WERI-Rb-1 (cell line): ENCODE data around the gene TXNRD2.

ENCODE experiments used
- DNase-seq: peaks from one replicate; pipeline ENCODE4 v3.0.0-alpha.2; 2020
- H3K27ac ChIP-seq: fragments of 250-450 bp; sonication (Bioruptor Pico); 2 replicates; pipeline ENCODE4 v1.5.1; 2020; ENCODE audit warnings: mild to moderate bottlenecking, moderate library complexity
- H3K27me3 ChIP-seq: fragments of 250-450 bp; sonication (Bioruptor Pico); 2 replicates; pipeline ENCODE4 v1.5.1; 2021; ENCODE audit warnings: mild to moderate bottlenecking, low read depth, moderate library complexity; ENCODE audit not compliant: insufficient read depth, severe bottlenecking
- H3K36me3 ChIP-seq: fragments of 250-450 bp; sonication (Bioruptor Pico); 2 replicates; pipeline ENCODE4 v1.5.1; 2020; ENCODE audit warnings: mild to moderate bottlenecking, moderate library complexity
- H3K4me3 ChIP-seq: 2 replicates; pipeline ENCODE4 v1.5.1; 2011; ENCODE audit warnings: low read depth, mild to moderate bottlenecking, control low read depth, low read length
- H3K9me3 ChIP-seq: fragments of 250-450 bp; sonication (Bioruptor Pico); 2 replicates; pipeline ENCODE4 v1.5.1; 2021; ENCODE audit warnings: mild to moderate bottlenecking, moderate library complexity; ENCODE audit not compliant: severe bottlenecking
- CTCF ChIP-seq: IDR thresholded peaks from 2 replicates; pipeline ENCODE4 v1.5.1; 2011; ENCODE audit warnings: low read depth, mild to moderate bottlenecking, control low read depth, inconsistent platforms, low read length

The TXNRD2 gene

GRCh38 chr22:19904174-19904856, 37.3 kb downstream of the TXNRD2 start:
- H3K9me3 ChIP-seq, result no peaks in the 10 kb centered on the region
- H3K27ac ChIP-seq, result peak overlapping the region; percentile 91
- H3K27me3 ChIP-seq, result no peaks in the 10 kb centered on the region

GRCh38 chr22:19903513-19903912, 38.1 kb downstream of the TXNRD2 start:
- H3K27me3 ChIP-seq, result no peaks in the 10 kb centered on the region
- H3K4me3 ChIP-seq, result no peak overlapping the region
- TF ChIP-seq CTCF, result no peak
- no peaks in the 10 kb centered on the region for H3K9me3 ChIP-seq
- no peaks in the 10 kb centered on the region for H3K36me3 ChIP-seq
- DNase-seq, result no peak
- H3K27ac ChIP-seq, result peak overlapping the region; percentile 91

More at GRCh38 chr22:19904174-19904856, 37.3 kb downstream of the TXNRD2 start:
- H3K36me3 ChIP-seq, result no peaks in the 10 kb centered on the region
- H3K4me3 ChIP-seq, result no peak overlapping the region
- no peak for TF ChIP-seq CTCF
- DNase-seq, result peak; percentile 40

- peak overlapping the region; percentile 91 for H3K27ac ChIP-seq
- TF ChIP-seq CTCF, result no peak
These were observed 38.6 kb downstream of the TXNRD2 start for GRCh38 chr22:19903031-19903430.

GRCh38 chr22:19902245-19902715, 39.3 kb downstream of the TXNRD2 start:
- Histone ChIP-seq H3K4me3 (no peak overlapping the region), H3K27ac (peak overlapping the region; percentile 91), H3K36me3 (no peaks in the 10 kb centered on the region; the same call in 1 of the 2 replicates), H3K27me3 (no peaks in the 10 kb centered on the region), H3K9me3 (no peaks in the 10 kb centered on the region)
- TF ChIP-seq CTCF, result no peak
- peak; percentile 75 for DNase-seq

More at GRCh38 chr22:19903031-19903430, 38.6 kb downstream of the TXNRD2 start:
- no peaks in the 10 kb centered on the region for H3K9me3 ChIP-seq
- no peaks in the 10 kb centered on the region for H3K27me3 ChIP-seq
- H3K36me3 ChIP-seq, result no peaks in the 10 kb centered on the region
- H3K4me3 ChIP-seq, result no peak overlapping the region
- DNase-seq, result peak; percentile 63

GRCh38 chr22:19901577-19902244, 39.9 kb downstream of the TXNRD2 start:
- H3K36me3 ChIP-seq, result no peaks in the 10 kb centered on the region; the same call in 1 of the 2 replicates
- H3K27me3 ChIP-seq, result no peaks in the 10 kb centered on the region
- no peak for TF ChIP-seq CTCF
- no peak overlapping the region for H3K4me3 ChIP-seq
- DNase-seq, result no peak
- H3K27ac ChIP-seq, result peak overlapping the region; percentile 91
- H3K9me3 ChIP-seq, result no peaks in the 10 kb centered on the region
